22Rv1 (cell line): ENCODE results near the gene SAMD4A.

Source experiments
- ZFX ChIP-seq: fragments of 450-650 bp; IDR thresholded peaks from 2 replicates; pipeline ENCODE4 v1.6.1; 2017; ENCODE audit warnings: antibody characterized with exemption, borderline replicate concordance
- TF ChIP-seq, protein P1 (sequence below): fragments of 450-650 bp; IDR thresholded peaks from 2 replicates; pipeline ENCODE4 v1.5.1; 2017; ENCODE audit warnings: mild to moderate bottlenecking

DNA sequence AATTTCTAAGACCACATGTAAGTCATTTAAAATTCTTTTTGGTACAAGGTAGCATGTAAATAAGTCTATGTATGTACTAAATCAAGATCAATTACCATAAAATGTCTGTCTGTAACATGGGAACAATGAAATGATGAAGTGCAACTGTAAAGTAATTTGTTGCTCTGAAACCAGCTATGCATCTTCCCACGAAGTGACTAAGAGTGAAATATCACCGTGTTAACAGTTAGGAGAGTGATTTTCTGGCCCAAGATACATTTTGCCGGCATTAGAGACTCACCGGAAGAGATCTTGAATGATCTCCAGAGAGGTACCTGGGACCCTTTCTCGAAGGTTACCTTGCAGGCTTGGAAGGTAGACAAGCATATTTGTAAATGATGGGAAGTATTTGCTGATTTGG is 105.8 kb downstream of the SAMD4A start:
- TF ChIP-seq, protein P1, sequence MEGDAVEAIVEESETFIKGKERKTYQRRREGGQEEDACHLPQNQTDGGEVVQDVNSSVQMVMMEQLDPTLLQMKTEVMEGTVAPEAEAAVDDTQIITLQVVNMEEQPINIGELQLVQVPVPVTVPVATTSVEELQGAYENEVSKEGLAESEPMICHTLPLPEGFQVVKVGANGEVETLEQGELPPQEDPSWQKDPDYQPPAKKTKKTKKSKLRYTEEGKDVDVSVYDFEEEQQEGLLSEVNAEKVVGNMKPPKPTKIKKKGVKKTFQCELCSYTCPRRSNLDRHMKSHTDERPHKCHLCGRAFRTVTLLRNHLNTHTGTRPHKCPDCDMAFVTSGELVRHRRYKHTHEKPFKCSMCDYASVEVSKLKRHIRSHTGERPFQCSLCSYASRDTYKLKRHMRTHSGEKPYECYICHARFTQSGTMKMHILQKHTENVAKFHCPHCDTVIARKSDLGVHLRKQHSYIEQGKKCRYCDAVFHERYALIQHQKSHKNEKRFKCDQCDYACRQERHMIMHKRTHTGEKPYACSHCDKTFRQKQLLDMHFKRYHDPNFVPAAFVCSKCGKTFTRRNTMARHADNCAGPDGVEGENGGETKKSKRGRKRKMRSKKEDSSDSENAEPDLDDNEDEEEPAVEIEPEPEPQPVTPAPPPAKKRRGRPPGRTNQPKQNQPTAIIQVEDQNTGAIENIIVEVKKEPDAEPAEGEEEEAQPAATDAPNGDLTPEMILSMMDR = no peak
- no peak for TF ChIP-seq ZFX
